Activated T-cell treated with anti-CD3 and anti-CD28 coated beads, Interleukin-2, amount 50 U/mL, for 72 hours (primary cell): Measurements from ENCODE around the gene GCH1. TPM values are rescaled to one million over a fixed set of nuclear protein-coding genes. Genes with fewer than 3 reads are reported as not detected.
"Not testable (repeated sequence)": the region's sequence is repeated elsewhere in the genome, so short reads cannot be mapped to it uniquely, and the experiment has no call there.

Experiments
- ATAC-seq, 2 donors: fragments of 150-1000 bp; cut with Tn5 transposase; replicated peaks in 1 of 2; 2 replicates each; pipeline ENCODE4 v1.10.0; 2021; ENCODE audit warnings: moderate library complexity in 2 of 2, mild to moderate bottlenecking in 1 of 2
- DNase-seq, 2 donors: peaks; one replicate each; pipeline ENCODE4 v3.0.0; 2021 to 2022; ENCODE audit warnings: mixed read lengths in 1 of 2
- H3K27ac Mint-ChIP-seq: one replicate; pipeline ENCODE4 v1.8.0; 2022; ENCODE audit warnings: mild to moderate bottlenecking, moderate library complexity, mixed read lengths
- H3K27me3 Mint-ChIP-seq: one replicate; pipeline ENCODE4 v1.8.0; 2022; ENCODE audit warnings: low read depth, mixed read lengths
- H3K36me3 Mint-ChIP-seq, 2 donors: one replicate each; pipeline ENCODE4 v1.8.0; 2022; ENCODE audit warnings: mixed read lengths in 2 of 2, mild to moderate bottlenecking in 1 of 2; ENCODE audit not compliant: insufficient read depth in 2 of 2
- H3K4me1 Mint-ChIP-seq: one replicate; pipeline ENCODE4 v1.8.0; 2022; ENCODE audit warnings: low read depth, mixed read lengths
- H3K4me3 Mint-ChIP-seq, 2 donors: one replicate each; pipeline ENCODE4 v1.8.0; 2022; ENCODE audit warnings: mild to moderate bottlenecking in 2 of 2, mixed read lengths in 2 of 2, moderate library complexity in 2 of 2
- H3K9me3 Mint-ChIP-seq, 2 donors: one replicate each; pipeline ENCODE4 v1.8.0; 2022; ENCODE audit warnings: mixed read lengths in 2 of 2
- total RNA-seq, 2 donors: library from RNA; stranded (reverse); gene quantifications; one replicate each; pipeline ENCODE4 v1.2.3, GENCODE V29; 2022

The GCH1 gene
- total RNA-seq, 2 donors from 2014 or later = 35.3 to 54.0 TPM

DNA sequence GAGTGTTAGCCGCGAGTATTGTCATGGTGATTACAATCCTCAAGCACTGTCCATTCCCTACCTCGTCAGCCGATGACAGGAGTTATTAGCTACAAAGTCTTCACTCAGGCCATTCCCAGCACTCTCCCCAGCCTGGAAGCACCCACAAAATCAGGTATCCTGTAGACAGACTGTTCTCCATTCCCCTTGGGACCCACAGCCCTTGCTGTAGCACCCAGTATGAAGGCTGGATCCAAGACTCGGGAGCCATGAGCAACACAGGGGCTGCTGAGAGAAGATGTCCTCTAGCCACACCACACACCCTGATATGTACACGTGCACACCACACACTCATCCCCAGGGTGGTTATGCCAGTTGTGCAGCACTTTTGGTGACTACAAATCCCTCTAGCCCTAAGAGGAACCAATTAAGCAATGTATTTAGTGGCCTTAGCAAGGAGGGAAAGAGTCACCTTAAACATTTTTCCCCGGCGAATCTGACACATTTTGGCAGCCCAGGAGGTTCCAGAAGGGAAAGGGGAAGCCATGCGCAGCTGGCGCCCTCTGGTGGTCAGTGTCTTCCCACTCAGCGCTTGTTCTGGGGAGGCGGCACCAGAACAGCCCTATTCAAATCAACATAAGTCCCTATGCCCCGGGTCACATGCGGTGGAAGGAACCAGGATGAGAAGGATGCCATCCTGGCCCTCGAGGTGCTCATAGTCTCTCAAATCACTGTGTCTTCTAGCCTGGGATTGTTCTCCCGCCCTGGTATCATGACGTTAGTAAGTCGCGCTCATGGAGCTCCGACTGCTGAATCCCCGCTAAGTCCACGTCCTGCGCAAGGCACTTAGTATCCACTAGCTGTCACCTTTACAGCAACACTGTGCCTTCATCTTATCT lies 96.9 kb downstream of the GCH1 start:
- Mint-ChIP-seq H3K4me1 (peaks cover 16% of the 10 kb centered on the region), H3K4me3 (no peak overlapping the region), H3K36me3 (no peaks in the 10 kb centered on the region), H3K27me3 (peaks cover 35% of the 10 kb centered on the region), H3K9me3 (no peaks in the 10 kb centered on the region), H3K27ac (no peak overlapping the region)
- DNase-seq (peak; percentile 78 to 83), ATAC-seq (peak; percentile 84 to 86)

DNA sequence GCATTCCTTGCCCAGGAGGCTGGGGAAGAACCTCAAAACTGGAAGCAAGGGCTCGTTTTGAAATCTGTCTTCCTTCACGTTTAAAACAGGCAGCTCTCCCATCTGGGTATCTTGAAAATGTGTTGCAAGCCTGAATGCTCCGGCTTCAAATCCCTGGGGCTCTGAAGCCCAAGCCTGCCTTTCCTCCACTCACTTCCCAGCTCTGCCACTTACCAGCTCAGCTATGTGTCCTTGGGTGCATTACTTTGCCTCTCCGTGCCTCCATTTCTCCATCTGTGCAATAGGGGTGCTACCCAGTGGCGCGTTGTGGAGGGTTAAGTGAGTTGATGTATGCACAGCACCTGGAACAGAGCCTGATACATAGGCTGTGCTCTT lies 97.6 kb downstream of the GCH1 start:
- ATAC-seq (no peak), DNase-seq (no peak)
- H3K36me3 Mint-ChIP-seq = no peaks in the 10 kb centered on the region
- no peak overlapping the region for H3K4me3 Mint-ChIP-seq
- no peaks in the 10 kb centered on the region for H3K9me3 Mint-ChIP-seq
- H3K27me3 Mint-ChIP-seq = peaks cover 42% of the 10 kb centered on the region
- no peak overlapping the region for H3K27ac Mint-ChIP-seq
- peaks cover 15% of the 10 kb centered on the region for H3K4me1 Mint-ChIP-seq

DNA sequence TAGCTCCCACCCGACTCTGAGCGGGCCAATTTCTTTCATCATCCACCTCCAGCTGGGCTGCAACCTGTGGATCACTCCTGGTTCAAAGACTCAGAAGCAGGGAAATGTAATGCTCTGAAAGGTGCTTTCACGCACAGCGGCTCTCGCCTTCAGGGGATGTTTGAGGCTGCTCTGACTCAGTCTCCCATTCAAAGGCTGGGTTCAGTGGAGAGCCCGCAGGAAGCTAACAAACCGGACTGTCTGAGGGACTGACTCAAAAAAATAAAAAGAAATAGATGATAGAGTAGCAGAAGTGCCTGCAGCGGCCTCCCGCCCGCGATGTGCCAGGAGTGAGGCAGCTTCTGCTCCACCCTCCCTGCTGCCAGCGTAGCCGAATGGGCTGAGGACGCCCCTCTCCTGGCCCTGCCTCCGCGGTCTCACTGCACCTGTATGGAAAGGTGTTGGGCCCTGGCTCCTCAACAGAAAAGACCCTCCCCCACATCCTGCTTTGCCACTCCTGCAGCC lies 98.0 kb downstream of the GCH1 start:
- DNase-seq (no peak), ATAC-seq (no peak)
- Mint-ChIP-seq H3K36me3 (no peaks in the 10 kb centered on the region), H3K9me3 (no peaks in the 10 kb centered on the region), H3K27me3 (peaks cover 46% of the 10 kb centered on the region), H3K4me1 (peaks cover 10% of the 10 kb centered on the region), H3K27ac (no peak overlapping the region), H3K4me3 (no peak overlapping the region)

DNA sequence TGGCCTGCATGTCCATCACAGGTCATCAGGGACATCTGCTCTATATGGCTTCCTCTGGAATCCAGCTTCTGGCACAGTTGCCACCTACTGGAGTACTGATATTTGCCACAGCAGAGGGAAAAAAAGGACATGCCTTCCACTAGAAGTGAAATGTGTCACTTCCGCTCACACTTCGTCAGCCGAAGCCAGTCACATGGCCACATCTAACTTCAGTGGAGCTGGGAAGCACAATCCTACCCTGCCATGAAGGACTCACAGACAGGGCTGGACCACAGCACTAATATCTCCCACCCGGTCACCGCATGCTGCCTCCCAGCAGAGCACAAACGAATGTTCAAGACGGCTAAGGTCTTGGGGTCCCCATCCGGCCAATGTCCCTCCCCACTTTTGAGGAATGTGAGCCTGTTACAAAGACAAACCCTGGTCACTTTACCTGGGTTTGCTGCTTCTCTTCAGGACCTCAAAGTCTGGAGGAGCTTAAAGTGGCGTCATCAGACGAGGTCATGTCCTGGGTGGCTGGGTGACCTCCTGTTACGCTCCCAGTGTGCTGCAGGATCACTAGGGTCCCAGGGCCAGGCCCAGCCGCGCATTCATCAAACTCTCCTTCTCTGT lies 98.6 kb downstream of the GCH1 start:
- no peak overlapping the region for H3K4me3 Mint-ChIP-seq

DNA sequence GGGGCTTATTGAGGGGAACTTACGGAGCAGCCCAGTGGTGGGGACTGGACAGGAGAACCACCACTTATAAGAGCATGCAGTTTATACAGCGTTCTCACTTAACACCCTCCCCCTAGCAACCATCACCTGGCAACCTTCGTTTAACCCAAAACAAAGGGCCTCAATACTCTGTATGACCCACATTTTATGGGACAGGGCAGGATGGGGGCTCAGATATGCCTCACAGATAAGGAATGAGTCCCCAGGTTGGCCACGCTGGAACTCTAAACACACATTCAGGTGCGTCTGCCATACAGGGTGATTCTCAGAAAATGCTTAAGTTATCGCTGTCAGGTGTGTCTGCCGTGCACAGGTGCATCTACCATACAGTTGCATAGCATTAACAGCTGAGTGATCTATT lies 99.2 kb downstream of the GCH1 start:
- H3K4me1 Mint-ChIP-seq = peaks cover 9% of the 10 kb centered on the region

More for the DNA sequence above, 98.6 kb downstream of the GCH1 start:
- Mint-ChIP-seq H3K36me3 (no peaks in the 10 kb centered on the region), H3K4me1 (peaks cover 9% of the 10 kb centered on the region), H3K27me3 (peaks cover 47% of the 10 kb centered on the region), H3K9me3 (no peaks in the 10 kb centered on the region), H3K27ac (no peak overlapping the region)
- DNase-seq = no peak
- no peak for ATAC-seq

DNA sequence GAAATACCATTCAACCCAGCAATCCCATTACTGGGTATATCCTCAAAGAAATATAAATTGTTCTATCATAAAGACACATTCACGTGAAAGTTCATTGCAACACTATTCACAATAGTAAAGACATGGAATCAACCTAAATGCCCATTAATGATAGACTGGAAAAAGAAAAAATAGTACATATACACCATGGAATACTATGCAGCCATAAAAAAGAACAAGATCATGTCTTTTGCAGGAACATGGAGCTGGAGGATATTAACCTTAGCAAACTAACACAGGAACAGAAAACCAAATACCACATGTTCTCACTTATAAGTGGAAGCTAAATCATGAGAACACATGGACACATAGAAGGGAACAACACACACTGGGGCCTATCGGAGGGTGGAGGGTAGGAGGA lies 101.1 kb downstream of the GCH1 start:
- H3K4me3 Mint-ChIP-seq, DNase-seq, H3K9me3 Mint-ChIP-seq, H3K36me3 Mint-ChIP-seq, H3K27ac Mint-ChIP-seq, H3K4me1 Mint-ChIP-seq, ATAC-seq: not testable (repeated sequence)
- peaks cover 47% of the 10 kb centered on the region for H3K27me3 Mint-ChIP-seq

More for the DNA sequence above, 99.2 kb downstream of the GCH1 start:
- H3K9me3 Mint-ChIP-seq = no peaks in the 10 kb centered on the region
- no peaks in the 10 kb centered on the region for H3K36me3 Mint-ChIP-seq
- H3K4me3 Mint-ChIP-seq = no peak overlapping the region
- DNase-seq (no peak), ATAC-seq (no peak)
- H3K27ac Mint-ChIP-seq = no peak overlapping the region
- peaks cover 47% of the 10 kb centered on the region for H3K27me3 Mint-ChIP-seq

DNA sequence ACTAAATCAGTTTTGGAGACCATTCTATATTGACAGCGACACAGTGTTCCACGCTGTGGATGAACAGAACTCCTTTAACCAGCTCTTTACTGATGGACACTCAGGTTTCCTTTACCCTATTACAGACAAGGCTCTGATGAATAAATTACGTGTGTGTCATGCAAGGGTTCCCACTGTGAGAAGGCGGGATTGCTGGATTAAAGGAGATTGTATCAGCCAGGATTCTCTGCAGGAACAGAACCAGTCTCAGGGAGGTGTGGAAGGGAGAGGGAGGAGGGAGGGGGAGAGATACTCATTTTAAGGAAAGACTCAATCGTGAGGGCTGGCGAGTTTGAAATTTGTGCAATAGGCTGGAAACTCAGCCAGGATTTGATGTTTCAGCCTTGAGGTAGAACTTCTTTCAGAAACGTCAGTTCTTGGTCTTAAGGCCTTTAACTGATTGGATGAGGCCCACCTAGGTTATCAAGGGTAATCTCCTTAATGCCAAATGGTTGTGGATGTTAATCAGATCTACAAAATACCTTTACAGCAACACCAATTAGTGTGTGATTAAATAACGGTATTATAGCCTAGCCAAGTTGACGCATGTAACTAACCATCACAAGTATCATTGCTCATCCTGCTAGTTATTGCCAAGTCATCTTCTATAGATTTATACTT lies 104.0 kb downstream of the GCH1 start:
- ATAC-seq = no peak
- Mint-ChIP-seq H3K27ac (no peak overlapping the region), H3K36me3 (peaks cover 2 to 5% of the 10 kb centered on the region in 2 donors), H3K4me3 (no peak overlapping the region), H3K9me3 (peaks cover 0 to 3% of the 10 kb centered on the region in 2 donors), H3K4me1 (no peaks in the 10 kb centered on the region), H3K27me3 (peaks cover 30% of the 10 kb centered on the region)
- DNase-seq = no peak

DNA sequence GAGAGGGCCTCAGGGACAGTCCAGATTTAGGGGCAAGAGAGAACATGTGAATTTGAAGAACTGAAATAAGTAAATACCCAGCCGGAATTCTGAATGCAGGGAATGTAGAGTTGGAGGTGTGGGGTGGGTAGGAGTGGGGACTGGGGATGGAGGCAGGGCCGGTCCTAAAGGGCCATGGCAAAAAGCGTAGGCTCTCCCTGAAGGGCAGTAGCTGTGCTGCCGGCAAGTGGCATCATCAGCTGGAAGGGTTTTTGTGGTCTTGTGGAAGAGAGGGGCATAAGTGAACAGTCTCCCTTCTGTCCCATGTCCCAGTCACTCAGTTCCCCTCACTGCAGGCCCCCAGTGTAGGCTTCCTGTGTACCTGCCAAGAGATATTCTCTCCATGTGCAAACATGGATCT lies 104.6 kb downstream of the GCH1 start:
- DNase-seq = no peak
- no peaks in the 10 kb centered on the region for H3K4me1 Mint-ChIP-seq
- ATAC-seq = no peak
- peaks cover 0 to 3% of the 10 kb centered on the region in 2 donors for H3K9me3 Mint-ChIP-seq
- H3K27ac Mint-ChIP-seq = no peak overlapping the region
- peaks cover 28% of the 10 kb centered on the region for H3K27me3 Mint-ChIP-seq
- no peak overlapping the region for H3K4me3 Mint-ChIP-seq
- peaks cover 2 to 5% of the 10 kb centered on the region in 2 donors for H3K36me3 Mint-ChIP-seq

DNA sequence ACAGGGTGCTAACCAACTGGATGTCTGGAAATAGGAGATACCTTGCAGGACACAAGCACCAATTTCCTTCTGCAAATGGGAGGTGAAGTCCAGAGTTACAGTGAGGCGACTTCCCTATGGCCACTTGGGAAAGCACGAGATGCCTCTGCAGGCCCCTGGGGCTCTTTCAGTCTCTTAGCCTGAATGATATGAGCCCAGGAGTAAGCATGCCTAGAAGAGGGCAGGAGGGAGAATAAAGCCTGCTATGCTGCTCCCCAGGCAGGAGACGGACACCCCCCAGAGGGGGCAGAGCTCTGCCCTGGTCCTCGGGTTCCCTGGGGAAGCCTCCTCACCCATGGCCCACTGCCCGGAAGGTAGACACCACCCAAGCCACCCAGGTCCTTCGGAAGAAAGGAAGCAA lies 105.1 kb downstream of the GCH1 start:
- ATAC-seq = no peak
- H3K4me1 Mint-ChIP-seq = no peaks in the 10 kb centered on the region
- peaks cover 0 to 3% of the 10 kb centered on the region in 2 donors for H3K9me3 Mint-ChIP-seq
- H3K27me3 Mint-ChIP-seq = peaks cover 24% of the 10 kb centered on the region
- no peak for DNase-seq
- H3K4me3 Mint-ChIP-seq = no peak overlapping the region
- peaks cover 2 to 5% of the 10 kb centered on the region in 2 donors for H3K36me3 Mint-ChIP-seq
- H3K27ac Mint-ChIP-seq = no peak overlapping the region

DNA sequence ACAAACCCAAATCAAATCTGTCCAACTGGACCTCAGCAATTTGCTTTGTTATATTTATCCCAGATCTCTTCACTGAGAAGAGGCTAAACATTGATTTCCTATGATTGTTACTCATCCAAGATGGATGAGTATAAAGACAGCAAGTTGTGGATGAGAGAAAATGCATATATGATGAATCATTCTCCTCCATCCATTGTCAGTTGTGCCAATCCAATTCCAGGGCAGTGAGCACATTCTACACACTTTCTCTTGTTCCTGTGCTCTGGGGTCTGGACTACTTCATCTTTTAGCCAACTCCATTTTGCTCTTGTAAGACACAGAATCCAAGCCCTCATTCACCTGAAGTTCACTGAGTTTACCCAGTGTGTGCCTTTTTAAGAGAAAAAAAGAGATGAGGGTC lies 105.7 kb downstream of the GCH1 start:
- no peak for DNase-seq
- H3K27ac Mint-ChIP-seq = no peak overlapping the region
- H3K4me1 Mint-ChIP-seq = no peaks in the 10 kb centered on the region
- no peak overlapping the region for H3K4me3 Mint-ChIP-seq
- peaks cover 24% of the 10 kb centered on the region for H3K27me3 Mint-ChIP-seq
- no peak for ATAC-seq
- H3K9me3 Mint-ChIP-seq = peaks cover 0 to 3% of the 10 kb centered on the region in 2 donors
- H3K36me3 Mint-ChIP-seq = peaks cover 2 to 5% of the 10 kb centered on the region in 2 donors

DNA sequence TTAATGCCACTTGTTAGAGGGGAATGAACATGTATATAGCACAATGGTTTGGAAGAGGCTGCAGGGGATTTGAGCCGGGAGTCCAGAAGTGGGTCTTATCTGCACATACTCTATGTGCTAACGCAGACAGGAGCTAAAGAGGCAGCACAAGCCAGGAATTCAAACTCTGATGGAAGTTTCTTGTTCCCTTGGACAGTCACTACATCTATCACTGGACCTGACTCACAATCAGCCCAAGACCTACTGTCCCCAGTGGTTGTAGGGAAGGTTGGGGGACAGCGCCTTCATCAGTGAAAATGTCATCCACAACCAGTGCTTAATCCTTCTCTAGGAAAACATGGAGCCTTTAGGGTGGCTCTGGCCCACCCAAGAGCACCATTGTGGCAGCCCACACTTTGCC lies 107.8 kb downstream of the GCH1 start:
- ATAC-seq = no peak
- no peaks in the 10 kb centered on the region for H3K4me1 Mint-ChIP-seq
- no peak overlapping the region for H3K27ac Mint-ChIP-seq
- H3K36me3 Mint-ChIP-seq = peaks cover 2 to 5% of the 10 kb centered on the region in 2 donors
- no peak for DNase-seq
- peaks cover 0 to 3% of the 10 kb centered on the region in 2 donors for H3K9me3 Mint-ChIP-seq
- no peak overlapping the region for H3K4me3 Mint-ChIP-seq
- peaks cover 3% of the 10 kb centered on the region for H3K27me3 Mint-ChIP-seq

DNA sequence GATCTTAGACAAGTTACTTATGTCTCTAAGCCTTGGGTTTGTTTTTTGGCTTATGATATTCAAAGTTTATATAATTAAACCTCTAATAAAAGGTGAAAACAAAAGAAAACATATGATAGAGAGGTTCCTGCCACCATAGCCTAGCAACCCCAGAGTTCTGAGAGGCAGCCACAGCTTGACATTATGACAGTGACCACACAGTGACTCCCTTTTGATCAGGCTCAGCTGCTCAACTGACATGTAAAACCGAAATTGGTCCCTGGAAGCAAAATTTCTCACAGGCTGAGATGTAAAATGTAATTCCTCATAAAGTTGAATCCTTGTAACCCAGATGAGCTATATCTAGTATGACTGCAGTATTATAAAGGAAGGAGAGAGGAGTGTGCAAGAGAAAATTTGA lies 108.5 kb downstream of the GCH1 start:
- Mint-ChIP-seq H3K4me1 (no peaks in the 10 kb centered on the region), H3K27ac (no peak overlapping the region), H3K4me3 (no peak overlapping the region), H3K27me3 (no peaks in the 10 kb centered on the region), H3K9me3 (peaks cover 0 to 3% of the 10 kb centered on the region in 2 donors), H3K36me3 (peaks cover 2 to 5% of the 10 kb centered on the region in 2 donors)
- no peak for ATAC-seq
- no peak for DNase-seq

DNA sequence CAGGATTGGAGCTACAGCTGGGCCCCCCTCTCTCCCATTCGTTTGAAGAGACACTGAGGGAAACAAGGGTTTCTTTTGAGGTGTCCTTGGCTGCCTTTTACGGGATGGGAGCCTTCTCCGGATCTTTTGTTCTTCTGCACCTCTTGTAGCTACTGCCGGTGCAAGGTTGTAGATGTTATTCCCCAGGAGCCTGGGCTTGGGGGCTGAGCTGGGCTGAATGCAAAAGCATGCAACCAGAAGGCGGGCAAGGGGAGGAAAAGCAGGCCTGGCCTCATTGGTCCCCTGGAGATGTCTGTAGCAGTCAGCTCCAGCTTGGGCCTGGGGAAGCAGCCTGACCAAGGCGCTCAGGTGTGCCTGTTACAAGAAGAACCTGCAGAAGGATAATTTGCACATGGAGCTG lies 110.3 kb downstream of the GCH1 start:
- Mint-ChIP-seq H3K9me3 (peaks cover 0 to 3% of the 10 kb centered on the region in 2 donors), H3K36me3 (peaks cover 2 to 5% of the 10 kb centered on the region in 2 donors), H3K27me3 (no peaks in the 10 kb centered on the region), H3K4me3 (no peak overlapping the region), H3K4me1 (no peaks in the 10 kb centered on the region), H3K27ac (no peak overlapping the region)
- DNase-seq (no peak), ATAC-seq (no peak)
